ENCODE measurements around the gene PLCG1. TPM values are rescaled to one million over a fixed set of nuclear protein-coding genes. Genes with fewer than 3 reads are reported as not detected.

The PLCG1 gene
- total RNA-seq, 1 donor from 2014 or later = 320 TPM

GRCh38 chr20:41214202-41214601 lies 76.9 kb downstream of the PLCG1 start:
- Mint-ChIP-seq H3K4me1 (no peaks in the 10 kb centered on the region), H3K27me3 (ENCODE audit: low read depth) (no peaks in the 10 kb centered on the region), H3K9me3 (peaks cover 2% of the 10 kb centered on the region), H3K36me3 (ENCODE audit: low read depth) (no peaks in the 10 kb centered on the region), H3K4me3 (no peak overlapping the region), H3K27ac (ENCODE audit: unreplicated experiment) (no peak overlapping the region)
- TF ChIP-seq, protein P1, sequence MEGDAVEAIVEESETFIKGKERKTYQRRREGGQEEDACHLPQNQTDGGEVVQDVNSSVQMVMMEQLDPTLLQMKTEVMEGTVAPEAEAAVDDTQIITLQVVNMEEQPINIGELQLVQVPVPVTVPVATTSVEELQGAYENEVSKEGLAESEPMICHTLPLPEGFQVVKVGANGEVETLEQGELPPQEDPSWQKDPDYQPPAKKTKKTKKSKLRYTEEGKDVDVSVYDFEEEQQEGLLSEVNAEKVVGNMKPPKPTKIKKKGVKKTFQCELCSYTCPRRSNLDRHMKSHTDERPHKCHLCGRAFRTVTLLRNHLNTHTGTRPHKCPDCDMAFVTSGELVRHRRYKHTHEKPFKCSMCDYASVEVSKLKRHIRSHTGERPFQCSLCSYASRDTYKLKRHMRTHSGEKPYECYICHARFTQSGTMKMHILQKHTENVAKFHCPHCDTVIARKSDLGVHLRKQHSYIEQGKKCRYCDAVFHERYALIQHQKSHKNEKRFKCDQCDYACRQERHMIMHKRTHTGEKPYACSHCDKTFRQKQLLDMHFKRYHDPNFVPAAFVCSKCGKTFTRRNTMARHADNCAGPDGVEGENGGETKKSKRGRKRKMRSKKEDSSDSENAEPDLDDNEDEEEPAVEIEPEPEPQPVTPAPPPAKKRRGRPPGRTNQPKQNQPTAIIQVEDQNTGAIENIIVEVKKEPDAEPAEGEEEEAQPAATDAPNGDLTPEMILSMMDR (conservative IDR thresholded peaks at IDR 0.05) = no peak
- no peak for DNase-seq (ENCODE audit: low read depth, low spot score)

DNA sequence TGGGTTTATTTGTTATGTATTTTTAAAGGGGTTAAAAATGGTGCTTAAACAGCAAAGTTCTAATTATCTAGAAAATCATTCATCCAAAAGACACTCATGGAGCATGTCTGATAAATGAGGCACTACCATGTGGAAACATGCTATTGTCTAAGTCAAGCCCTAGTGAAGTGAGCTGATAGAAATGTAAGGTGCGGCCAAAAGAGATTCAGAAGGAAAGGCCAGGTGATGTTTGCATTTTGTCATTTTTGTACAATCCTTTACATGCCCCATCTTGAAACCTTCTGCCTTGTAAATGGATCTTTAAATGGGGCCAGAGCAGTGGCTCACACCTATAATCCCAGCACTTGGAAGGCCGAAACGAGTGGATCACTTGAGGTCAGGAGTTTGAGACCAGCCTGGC lies 77.3 kb downstream of the PLCG1 start:
- TF ChIP-seq, protein P1 (conservative IDR thresholded peaks at IDR 0.05) = no peak
- DNase-seq (ENCODE audit: low read depth, low spot score) = no peak
- no peak overlapping the region for H3K4me3 Mint-ChIP-seq
- H3K36me3 Mint-ChIP-seq (ENCODE audit: low read depth) = no peaks in the 10 kb centered on the region
- no peak overlapping the region for H3K27ac Mint-ChIP-seq (ENCODE audit: unreplicated experiment)
- no peaks in the 10 kb centered on the region for H3K4me1 Mint-ChIP-seq
- H3K27me3 Mint-ChIP-seq (ENCODE audit: low read depth) = no peaks in the 10 kb centered on the region
- peaks cover 2% of the 10 kb centered on the region for H3K9me3 Mint-ChIP-seq

DNA sequence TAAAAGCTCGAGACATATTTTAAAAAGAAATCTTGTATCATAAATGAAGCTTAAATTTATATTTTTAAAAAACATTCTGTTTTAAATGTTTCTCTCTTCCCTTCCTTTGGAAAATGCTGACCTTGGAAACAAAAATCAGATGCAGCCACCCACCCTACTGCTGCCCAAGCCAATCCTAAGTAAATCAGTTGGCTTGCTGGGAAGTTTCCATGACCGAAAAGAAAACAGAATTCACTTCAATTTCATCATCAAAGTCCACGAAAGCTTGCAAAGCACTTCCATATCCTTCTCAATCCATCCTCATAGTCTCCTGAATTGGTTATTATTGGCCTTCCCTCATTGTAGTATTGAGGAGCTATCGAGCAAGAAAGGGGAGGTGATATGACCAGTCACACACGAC lies 80.1 kb downstream of the PLCG1 start:
- Mint-ChIP-seq H3K4me3 (no peak overlapping the region), H3K36me3 (ENCODE audit: low read depth) (peaks cover 3% of the 10 kb centered on the region), H3K9me3 (peaks cover 2% of the 10 kb centered on the region), H3K4me1 (no peaks in the 10 kb centered on the region), H3K27ac (ENCODE audit: unreplicated experiment) (no peak overlapping the region), H3K27me3 (ENCODE audit: low read depth) (no peaks in the 10 kb centered on the region)
- TF ChIP-seq, protein P1 (conservative IDR thresholded peaks at IDR 0.05) = no peak
- DNase-seq (ENCODE audit: low read depth, low spot score) = no peak

DNA sequence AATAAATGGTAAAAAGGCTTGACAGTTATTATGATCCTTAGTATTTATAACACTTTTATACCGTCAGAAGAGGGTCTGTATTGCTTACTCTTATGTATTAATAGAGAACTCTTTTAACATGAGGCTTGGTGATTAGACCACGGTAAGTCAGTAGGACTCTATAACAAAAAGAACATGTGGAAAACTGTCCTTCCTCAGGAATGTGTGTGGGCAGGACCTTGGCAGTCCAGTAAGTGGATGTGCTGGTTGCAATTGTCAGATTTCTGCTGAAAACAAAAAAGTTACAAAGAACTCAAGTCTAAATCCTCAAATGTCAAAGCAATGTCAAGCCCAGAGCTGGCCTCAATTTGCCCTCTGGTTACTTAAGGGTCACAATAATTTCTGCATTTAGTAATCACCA lies 81.1 kb downstream of the PLCG1 start:
- no peaks in the 10 kb centered on the region for H3K4me1 Mint-ChIP-seq
- TF ChIP-seq, protein P1 (conservative IDR thresholded peaks at IDR 0.05) = no peak
- peaks cover 3% of the 10 kb centered on the region for H3K36me3 Mint-ChIP-seq (ENCODE audit: low read depth)
- no peak overlapping the region for H3K27ac Mint-ChIP-seq (ENCODE audit: unreplicated experiment)
- no peak overlapping the region for H3K4me3 Mint-ChIP-seq
- H3K9me3 Mint-ChIP-seq = peaks cover 2% of the 10 kb centered on the region
- DNase-seq (ENCODE audit: low read depth, low spot score) = no peak
- H3K27me3 Mint-ChIP-seq (ENCODE audit: low read depth) = no peaks in the 10 kb centered on the region

DNA sequence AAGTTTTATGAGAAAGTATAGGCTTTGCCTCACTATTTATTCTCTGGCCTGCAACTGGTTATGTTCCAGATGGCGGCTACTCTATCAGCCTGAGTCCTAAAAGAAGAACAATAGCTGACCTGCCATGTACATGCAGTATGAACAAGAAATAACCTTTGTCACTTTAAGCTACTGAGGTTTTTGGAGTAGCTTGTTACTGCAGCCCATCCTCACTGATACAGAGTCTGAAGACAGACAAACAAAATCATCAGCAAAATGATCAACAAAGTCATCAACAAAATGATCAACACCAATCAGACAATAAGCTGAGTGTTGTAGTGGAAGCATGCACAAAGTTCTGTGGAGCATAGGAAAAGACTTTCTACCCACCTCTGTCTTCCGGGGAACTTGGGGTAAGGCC lies 82.5 kb downstream of the PLCG1 start:
- H3K4me3 Mint-ChIP-seq = no peak overlapping the region
- no peak overlapping the region for H3K27ac Mint-ChIP-seq (ENCODE audit: unreplicated experiment)
- H3K27me3 Mint-ChIP-seq (ENCODE audit: low read depth) = no peaks in the 10 kb centered on the region
- TF ChIP-seq, protein P1 (conservative IDR thresholded peaks at IDR 0.05) = no peak
- peaks cover 3% of the 10 kb centered on the region for H3K36me3 Mint-ChIP-seq (ENCODE audit: low read depth)
- peaks cover 2% of the 10 kb centered on the region for H3K9me3 Mint-ChIP-seq
- H3K4me1 Mint-ChIP-seq = peaks cover 8% of the 10 kb centered on the region
- no peak for DNase-seq (ENCODE audit: low read depth, low spot score)
